HG03571 (cell line): ENCODE data around the gene GPR4.
"Not testable (repeated sequence)": the region's sequence is repeated elsewhere in the genome, so short reads cannot be mapped to it uniquely, and the experiment has no call there.

ENCODE experiments used
- ATAC-seq: cut with Tn5 transposase; IDR thresholded peaks from one replicate; pipeline ENCODE4 v1.9.1; 2021; ENCODE audit not compliant: unreplicated experiment

Gene GPR4

DNA sequence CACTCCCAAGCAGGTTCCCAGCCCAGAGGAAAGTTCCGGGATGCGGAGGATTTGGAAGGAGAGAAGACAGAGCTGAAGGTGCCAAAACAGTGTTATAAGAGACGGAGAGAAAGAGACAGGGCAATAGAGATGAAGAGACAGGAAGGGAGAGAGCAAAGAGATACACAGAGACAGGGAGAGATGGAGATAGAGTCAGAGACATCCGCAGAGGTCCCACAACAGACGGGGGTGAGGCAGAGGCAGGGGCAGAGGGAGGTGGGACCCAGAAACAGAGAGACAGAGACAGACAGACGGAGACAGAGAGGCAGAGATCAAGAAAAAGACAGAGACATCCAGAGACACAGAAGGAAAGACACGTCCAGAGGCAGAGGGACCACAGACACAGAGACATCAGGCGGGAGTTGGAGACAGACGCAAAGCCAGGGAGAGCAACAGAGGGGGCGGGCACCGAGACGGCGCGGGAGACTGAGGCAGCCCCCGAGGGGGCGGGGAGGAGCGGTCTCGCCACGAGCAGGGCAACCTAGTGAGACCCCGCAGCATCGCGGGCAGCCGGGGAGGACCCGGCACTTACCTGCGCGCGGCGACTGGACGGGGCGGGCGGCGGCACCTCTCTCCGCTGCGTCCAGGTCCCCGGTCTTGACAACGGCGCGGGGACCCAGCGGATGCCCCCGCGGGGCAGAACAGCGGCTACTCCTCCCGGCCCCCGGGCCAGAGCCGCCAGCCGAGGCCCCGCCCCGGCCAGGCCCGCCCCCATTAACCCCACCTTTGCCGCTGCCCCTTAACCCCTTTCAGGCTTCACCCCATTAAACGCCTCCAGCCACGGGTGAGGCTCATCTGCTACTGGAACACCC is at the start of gene GPR4:
GPR4 (minus strand) TSS at position 689 of the 851 bp plus-strand sequence. CDS start 10,346 bp downstream, outside the sequence.
- ATAC-seq, result no peak

GRCh38 chr19:45650722-45651121 is 48.7 kb upstream of the GPR4 start:
- no peak for ATAC-seq

DNA sequence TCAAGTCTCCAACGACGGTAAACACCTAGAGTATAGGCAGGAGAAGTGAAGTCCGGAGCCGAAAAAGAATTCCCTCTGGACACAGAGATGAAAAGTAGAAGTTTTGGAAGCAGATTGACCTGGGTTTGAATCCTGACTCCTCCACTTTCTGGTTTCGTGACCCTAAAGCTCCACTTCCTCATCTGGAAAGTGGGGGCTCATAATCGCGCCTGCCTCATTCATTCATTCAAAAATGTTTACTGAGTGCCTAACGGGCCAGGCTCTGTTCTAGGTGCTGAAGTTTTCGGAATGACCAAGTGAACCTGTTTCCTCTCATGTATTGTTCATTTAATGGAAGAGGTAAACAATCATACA is 44.3 kb upstream of the GPR4 start:
- no peak for ATAC-seq

DNA sequence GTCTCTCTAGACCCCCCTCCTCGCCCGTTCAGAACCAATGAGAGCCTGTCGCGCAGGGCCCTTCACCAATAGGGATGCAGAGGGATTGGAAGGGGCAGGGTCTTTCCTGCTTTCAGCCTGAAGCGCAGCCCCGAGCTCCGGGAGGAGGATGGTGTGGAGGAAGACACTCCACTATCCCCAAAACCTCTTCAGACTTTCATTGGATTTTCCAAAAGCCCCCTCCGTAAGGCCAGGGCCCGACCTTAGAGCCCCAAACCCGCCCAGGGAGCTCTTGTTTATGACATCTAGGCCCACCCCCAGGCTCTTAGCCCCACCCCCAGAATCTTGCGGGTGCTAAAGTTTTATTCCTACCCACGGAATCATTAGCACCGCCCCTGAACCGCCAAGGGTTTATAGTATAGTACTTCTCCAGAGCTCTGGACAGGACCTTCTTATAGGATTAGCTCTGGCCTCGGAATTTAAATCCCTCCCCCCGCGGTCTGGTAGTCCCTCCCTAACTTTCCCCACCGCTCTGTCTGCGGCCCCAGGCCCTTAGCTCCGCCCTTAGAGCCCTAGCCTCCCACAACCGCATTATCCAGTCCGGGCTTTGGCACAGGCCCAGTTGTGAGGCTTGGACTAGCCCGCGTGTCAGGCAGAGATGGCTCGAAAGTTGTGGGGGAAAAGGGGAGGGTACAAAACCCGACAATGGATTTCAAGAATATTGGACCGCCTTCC is 43.8 kb upstream of the GPR4 start:
- no peak for ATAC-seq

GRCh38 chr19:45645068-45645630 is 43.1 kb upstream of the GPR4 start:
- ATAC-seq, result no peak

DNA sequence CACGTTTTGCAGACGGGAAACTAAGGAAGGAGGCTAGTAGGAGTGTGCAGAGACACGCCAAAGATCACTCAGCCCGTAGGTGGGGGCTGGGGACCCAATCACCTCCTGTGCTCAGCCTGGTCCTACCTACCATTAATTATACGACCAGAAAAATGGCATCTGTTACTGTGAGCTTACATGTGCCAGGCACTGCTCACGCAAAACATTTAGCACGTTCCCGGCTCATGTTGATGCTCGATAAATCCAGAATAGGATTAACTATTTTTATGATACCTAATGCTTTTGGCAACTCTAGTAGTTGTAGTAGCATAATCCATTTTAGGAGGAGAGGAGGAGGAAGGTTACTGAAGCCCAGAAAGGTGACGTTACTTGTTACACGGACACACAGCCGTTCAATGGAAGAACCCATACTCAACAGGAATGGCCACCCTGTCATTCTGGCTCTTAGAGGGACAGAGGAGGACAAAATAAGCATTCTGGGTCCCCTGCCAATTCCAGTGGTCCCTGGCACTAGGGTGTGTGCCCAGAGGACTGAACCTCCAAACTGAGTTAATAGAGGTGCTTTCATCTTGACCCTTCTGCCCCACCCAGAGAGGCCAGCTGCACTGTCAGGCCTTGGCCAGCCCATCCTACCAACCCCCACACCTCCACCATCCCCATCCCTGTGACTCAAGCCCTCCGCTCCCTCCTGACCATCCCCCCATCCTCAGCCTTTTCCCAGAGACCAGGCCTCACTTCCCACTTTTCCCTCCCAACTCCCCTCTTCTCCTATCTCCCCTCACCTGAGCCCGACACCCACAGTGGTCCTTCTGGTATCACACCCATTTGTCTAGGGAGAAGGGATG is 42.1 kb upstream of the GPR4 start:
- ATAC-seq, result no peak

DNA sequence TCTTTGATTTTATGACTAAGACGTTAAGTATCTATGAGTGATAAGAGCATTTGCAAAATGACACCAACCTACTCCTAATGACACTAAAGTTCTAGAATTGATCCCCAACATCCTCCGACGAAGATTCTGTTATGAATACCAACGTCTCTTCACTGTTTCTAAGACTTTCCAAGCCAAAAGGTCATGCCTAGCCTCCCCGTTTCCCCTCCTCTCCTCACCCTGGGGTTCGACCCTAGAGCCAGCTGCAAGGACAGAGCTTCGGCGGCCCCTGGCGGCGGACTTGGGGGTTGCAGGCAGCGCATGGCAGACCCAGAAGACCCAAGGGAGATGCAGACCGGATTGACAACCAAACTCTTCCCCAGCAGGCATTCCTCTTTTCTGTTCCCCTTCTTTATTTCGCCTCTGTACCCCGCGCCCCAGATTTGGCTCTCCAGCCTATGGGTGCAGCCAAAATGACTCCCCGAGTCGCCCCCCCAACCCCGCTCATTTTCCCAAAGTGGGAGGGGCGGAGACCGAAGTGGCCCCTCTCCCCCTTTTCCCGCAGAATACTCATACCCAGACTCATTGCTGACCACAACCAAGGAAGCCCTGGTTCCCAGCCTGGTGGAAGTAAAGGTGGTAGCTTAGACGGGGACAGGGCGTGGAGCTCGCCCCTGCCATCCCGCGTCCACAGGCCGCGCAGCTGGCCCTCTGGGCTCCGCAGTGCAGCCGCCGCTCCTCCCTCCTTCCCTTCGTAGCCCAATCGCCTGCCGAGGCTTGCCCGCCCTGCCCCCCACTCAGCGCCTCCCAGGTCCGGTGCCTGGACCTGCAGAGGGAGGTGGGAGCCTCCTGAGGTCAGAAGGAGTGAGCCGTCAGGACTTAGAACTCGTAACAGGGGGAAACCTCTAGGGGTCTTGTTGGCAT is 41.3 kb upstream of the GPR4 start:
- ATAC-seq, result no peak

- peak; percentile 39 for ATAC-seq
These were observed 39.5 kb upstream of the GPR4 start for GRCh38 chr19:45641274-45642105.

- ATAC-seq, result no peak
These were observed 38.8 kb upstream of the GPR4 start for GRCh38 chr19:45640849-45641273.

GRCh38 chr19:45638930-45639729 is 37.1 kb upstream of the GPR4 start, which contains the start of gene EML2:
Gene EML2, minus strand, starts transcription at chr19:45639397. Its CDS starts 21 bp downstream, at chr19:45639376.
- ATAC-seq, result no peak

DNA sequence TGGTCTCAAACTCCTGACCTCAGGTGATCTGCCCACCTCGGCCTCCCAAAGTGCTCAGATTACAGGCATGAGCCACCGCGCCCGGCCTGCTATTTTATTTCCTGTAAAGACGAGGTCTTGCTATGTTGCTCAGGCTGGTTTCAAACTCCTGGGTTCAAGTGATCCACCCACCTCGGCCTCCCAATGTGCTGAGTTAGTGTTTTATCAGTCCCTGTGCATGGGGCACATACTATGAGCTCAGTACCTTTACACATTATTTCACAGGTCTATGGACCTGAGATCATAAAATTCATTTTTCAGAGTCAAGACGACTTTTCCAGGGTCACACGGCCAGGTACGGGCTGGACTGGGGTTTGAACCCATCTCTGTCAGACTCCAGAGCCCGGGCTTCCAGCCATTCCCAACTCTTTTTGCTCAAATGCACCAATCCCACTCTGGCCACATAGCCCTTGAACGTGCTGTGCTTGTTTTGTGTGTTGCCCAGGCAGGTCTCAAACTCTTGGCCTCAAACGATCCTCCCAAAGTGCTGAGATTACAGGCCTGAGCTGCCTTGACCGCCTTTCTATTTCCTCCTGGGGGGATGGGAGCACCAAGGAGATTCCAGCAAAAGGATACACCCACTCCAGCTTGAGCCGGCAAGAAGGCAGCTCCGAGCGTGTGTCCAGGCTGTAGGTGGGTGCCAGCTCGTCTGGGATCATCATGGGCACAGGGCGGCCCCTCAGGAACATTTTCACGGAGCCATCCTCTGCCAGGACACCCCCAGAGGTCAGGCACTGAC is 36.1 kb upstream of the GPR4 start:
- ATAC-seq, result no peak

DNA sequence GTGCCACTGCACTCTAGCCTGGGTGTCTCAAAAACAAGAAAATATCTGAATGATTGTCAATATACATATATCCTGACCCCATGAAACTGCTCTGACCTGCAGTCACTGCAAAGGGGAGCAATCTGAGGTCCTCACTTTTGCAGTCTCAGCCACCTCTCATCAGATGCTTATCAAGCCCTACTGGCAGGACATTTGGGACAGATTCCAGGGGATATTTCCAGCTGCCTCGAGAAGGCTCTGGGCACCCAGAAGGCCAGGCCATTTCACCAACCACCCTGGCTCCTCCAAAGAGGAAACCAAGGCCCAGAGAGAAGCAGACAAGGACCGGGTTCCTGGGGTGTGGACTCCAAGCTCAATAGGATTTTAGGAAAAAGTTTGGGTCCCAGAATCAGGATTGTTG is 34.9 kb upstream of the GPR4 start:
- no peak for ATAC-seq

GRCh38 chr19:45636275-45636674 is 34.3 kb upstream of the GPR4 start:
- no peak for ATAC-seq

GRCh38 chr19:45632468-45633196 is 30.6 kb upstream of the GPR4 start:
- no peak for ATAC-seq

DNA sequence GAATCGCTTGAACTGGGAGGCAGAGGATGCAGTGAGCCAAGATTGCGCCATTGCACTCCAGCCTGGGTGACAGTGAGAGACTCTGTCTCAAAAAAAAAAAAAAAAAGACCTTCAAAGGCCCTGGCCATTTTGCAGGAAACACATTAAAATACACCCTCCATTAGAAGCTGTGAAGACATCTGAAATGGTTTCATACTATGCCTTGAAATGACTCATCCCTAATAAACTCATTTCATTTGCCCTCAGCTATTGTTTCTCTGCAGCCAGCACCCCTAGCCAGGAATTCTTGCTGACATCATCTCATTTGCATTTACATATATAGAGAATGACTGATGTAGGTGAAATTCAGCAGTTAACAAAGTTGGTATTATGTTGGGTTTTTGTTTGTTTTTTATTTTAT is 28.5 kb upstream of the GPR4 start:
- no peak for ATAC-seq

DNA sequence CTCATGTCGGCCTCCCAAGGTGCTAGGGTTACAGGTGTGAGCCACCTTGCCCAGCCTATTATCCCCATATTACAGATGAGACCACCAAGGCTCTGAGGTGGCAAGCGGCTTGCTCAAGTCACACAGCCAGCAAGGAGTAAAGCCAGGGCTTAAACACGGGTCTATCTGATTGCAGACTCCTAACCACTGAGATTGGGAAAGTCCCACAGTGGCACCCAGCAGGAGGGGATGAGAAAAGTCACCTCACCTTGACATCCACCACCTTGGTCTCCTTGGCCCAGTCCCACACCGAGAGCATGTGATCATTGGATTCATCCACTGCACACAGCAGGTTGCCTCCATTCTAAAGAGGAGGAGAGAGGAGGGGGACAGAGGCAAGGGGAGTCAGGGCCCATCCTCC is 27.7 kb upstream of the GPR4 start:
- ATAC-seq, result no peak

DNA sequence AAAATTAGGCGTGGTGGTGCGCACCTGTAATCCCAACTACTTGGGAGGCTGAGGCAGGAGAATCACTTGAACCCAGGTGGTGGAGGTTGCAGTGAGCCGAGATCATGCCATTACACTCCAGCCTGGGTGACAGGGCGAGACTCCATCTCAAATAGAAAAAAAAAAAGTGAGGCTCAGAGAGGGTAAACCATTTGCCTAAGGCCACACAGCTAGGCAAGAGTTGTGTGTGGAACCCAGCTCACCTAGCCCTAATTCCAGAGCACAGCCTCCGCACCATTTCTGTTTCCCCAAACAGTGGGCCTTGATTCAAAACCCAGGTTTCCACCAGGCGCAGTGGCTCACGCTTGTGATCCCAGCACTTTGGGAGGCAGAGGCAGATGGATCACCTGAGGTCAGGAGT is 26.2 kb upstream of the GPR4 start:
- ATAC-seq, result not testable (repeated sequence)
